Upper lobe of left lung (tissue), 4 donors: Measurements from ENCODE around the gene ZNF280B.
"Not testable (repeated sequence)": the region's sequence is repeated elsewhere in the genome, so short reads cannot be mapped to it uniquely, and the experiment has no call there.

ENCODE experiments used
- CTCF ChIP-seq, 6 experiments: fragments of 450-650 bp in 4 of 6; fragments of 200-600 bp in 2 of 6; sonication (generic) in 2 of 6; IDR thresholded peaks; one replicate each; pipeline ENCODE4 v1.5.1; 2016 to 2019; ENCODE audit warnings: antibody characterized with exemption in 6 of 6
- EP300 ChIP-seq, 4 donors: sonication (generic); formaldehyde crosslinking; IDR thresholded peaks; one replicate each; pipeline ENCODE4 v1.5.1; 2017; ENCODE audit warnings: antibody characterized with exemption in 4 of 4, control low read depth in 2 of 4
- POLR2A ChIP-seq, 4 donors: fragments of 450-650 bp; IDR thresholded peaks; one replicate each; pipeline ENCODE4 v1.5.1; 2016 to 2017; ENCODE audit warnings: antibody characterized with exemption in 4 of 4, mild to moderate bottlenecking in 2 of 4
- POLR2AphosphoS5 ChIP-seq, 2 donors: sonication (generic); formaldehyde crosslinking; IDR thresholded peaks; one replicate each; pipeline ENCODE4 v1.5.1; 2017; ENCODE audit warnings: antibody characterized with exemption in 2 of 2

GRCh38 chr22:22532547-22533071 is 24.1 kb upstream of the ZNF280B start:
- TF ChIP-seq CTCF, EP300, POLR2AphosphoS5, POLR2A (IDR thresholded peaks at IDR 0.05): not testable (repeated sequence)
